GM12864 (cell line): ENCODE data around the gene KRT12.

Experiments used
- DNase-seq: peaks from one replicate; pipeline ENCODE4 v3.0.0-alpha.2; 2011; ENCODE audit warnings: low read depth
- H3K4me3 ChIP-seq: 2 replicates; pipeline ENCODE4 v1.5.1; 2011; ENCODE audit warnings: mild to moderate bottlenecking, low read depth, low read length, control low read depth
- CTCF ChIP-seq: IDR thresholded peaks from 2 replicates; pipeline ENCODE4 v1.5.1; 2011; ENCODE audit warnings: low read depth, mild to moderate bottlenecking, moderate library complexity, low read length, control low read depth, inconsistent platforms; ENCODE audit errors: missing control alignments

Gene KRT12

DNA sequence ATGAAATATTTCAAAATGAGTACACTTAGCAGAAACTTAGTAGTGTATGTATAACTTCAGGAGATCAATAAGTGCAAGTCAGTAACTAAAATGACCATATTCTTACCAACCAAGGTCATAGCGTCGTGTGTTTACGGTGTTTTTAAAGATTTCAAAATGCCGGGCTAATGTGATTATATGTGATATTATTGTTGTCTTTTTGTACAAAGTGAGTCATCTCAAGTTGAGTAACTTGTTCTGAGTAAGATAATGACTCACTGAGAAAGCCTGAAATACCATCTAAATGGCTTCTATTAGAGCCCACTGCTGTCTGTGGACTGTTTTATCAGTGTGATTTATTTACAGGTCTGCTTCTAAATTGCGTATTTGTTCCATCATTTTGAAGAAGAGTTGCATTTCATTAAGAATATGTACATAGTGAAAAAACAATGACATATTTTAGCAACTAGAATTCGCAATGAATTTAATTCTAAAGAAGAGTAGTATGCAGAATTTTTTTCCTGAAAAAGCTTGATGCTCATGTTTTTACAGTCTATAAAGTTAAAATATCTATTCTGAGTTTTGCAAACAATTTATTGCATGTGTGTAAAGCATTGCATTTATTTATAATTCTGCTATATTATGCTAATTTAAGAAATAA lies 12.7 kb downstream of the KRT12 start:
- no peak for DNase-seq
- no peak for TF ChIP-seq CTCF
- no peak overlapping the region for H3K4me3 ChIP-seq

- no peak overlapping the region for H3K4me3 ChIP-seq
- TF ChIP-seq CTCF = no peak
- no peak for DNase-seq
Measured at GRCh38 chr17:40852364-40852763, 14.7 kb downstream of the KRT12 start.

GRCh38 chr17:40850293-40850972 lies 16.6 kb downstream of the KRT12 start:
- DNase-seq = no peak
- no peak overlapping the region for H3K4me3 ChIP-seq
- no peak for TF ChIP-seq CTCF

DNA sequence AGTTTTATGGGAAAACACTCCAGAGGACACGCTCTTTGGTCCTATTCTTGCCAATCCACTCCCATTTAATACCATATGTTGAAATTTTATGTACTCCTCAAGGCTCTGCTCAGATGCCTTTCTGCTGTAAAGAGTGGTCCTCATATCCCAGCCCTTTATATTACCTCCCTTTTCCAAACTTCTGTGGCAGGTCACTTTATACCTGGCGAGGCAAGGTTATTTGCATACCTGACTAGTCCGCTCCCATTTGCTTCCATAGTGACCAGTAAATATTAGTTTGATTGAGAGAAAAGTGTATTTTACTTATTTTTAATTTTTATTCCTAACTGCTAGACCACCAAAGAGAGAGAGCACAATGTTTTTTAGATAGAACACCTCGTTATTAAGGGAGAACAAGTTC lies 17.3 kb downstream of the KRT12 start:
- H3K4me3 ChIP-seq = no peak overlapping the region
- no peak for DNase-seq
- no peak for TF ChIP-seq CTCF

- DNase-seq = no peak
- no peak for TF ChIP-seq CTCF
- no peak overlapping the region for H3K4me3 ChIP-seq
Measured at GRCh38 chr17:40848583-40849235, 18.3 kb downstream of the KRT12 start.

- TF ChIP-seq CTCF = no peak
- H3K4me3 ChIP-seq = no peak overlapping the region
- DNase-seq = no peak
Measured at GRCh38 chr17:40846515-40847144, 20.4 kb downstream of the KRT12 start.
